Heart right ventricle (tissue), 16 donors: ENCODE data around the gene ZC3H12D. TPM values are rescaled to one million over a fixed set of nuclear protein-coding genes. Genes with fewer than 3 reads are reported as not detected.

Experiments
- ATAC-seq, 8 donors: fragments of 200-7000 bp; cut with Tn5 transposase; one replicate each; pipeline ENCODE4 v1.9.1; 2020; ENCODE audit warnings: mild to moderate bottlenecking in 8 of 8, moderate library complexity in 8 of 8, moderate number of reproducible peaks in 1 of 8
- DNase-seq, 2 donors: peaks; one replicate each; pipeline ENCODE4 v3.0.0-alpha.2; 2020
- H3K27ac ChIP-seq, 10 donors: fragments of 200-600 bp; sonication (generic) in 2 of 10; one replicate each; pipeline versions ENCODE4 v1.5.0 to v1.8.0; 2020 to 2022; ENCODE audit warnings: mild to moderate bottlenecking in 3 of 10
- H3K27me3 ChIP-seq, 7 donors: fragments of 200-600 bp; one replicate each; pipeline ENCODE4 v1.8.0; 2021 to 2022; ENCODE audit warnings: mild to moderate bottlenecking in 2 of 7
- H3K36me3 ChIP-seq, 9 donors: fragments of 200-600 bp; sonication (generic) in 1 of 9; one replicate each; pipeline versions ENCODE4 v1.5.0 to v1.8.0; 2020 to 2022; ENCODE audit warnings: mild to moderate bottlenecking in 2 of 9
- H3K4me1 ChIP-seq, 9 donors: fragments of 200-600 bp; sonication (generic) in 1 of 9; one replicate each; pipeline versions ENCODE4 v1.5.0 to v1.8.0; 2020 to 2022; ENCODE audit warnings: mild to moderate bottlenecking in 4 of 9
- H3K4me3 ChIP-seq, 10 donors: fragments of 200-600 bp; sonication (generic) in 2 of 10; one replicate each; pipeline versions ENCODE4 v1.5.0 to v1.8.0; 2020 to 2022; ENCODE audit warnings: mild to moderate bottlenecking in 7 of 10, moderate library complexity in 2 of 10
- H3K9me3 ChIP-seq, 11 donors: fragments of 200-600 bp in 10 of 11; sonication (generic) in 2 of 11; one replicate each; pipeline versions ENCODE4 v1.5.0 to v1.8.0; 2013 to 2022; ENCODE audit warnings: mild to moderate bottlenecking in 2 of 11, control low read depth in 1 of 11, moderate library complexity in 1 of 11
- WGBS, 2 donors: extraction: QIAGEN DNeasy Blood & Tissue Kit; methylation state at CpG; one replicate each; pipeline ENCODE4 v1.1.7; 2013; ENCODE audit warnings: inconsistent platforms in 1 of 2; 5-methylcytosine and 5-hydroxymethylcytosine counted together
- intact Hi-C, 10 donors: fragments of 100-400 bp; cut with DNase I; formaldehyde crosslinking; loops; one replicate each; pipeline versions ENCODE4 v1.11.1 to v1.14.2; 2022
- polyA plus RNA-seq, 2 donors: library from polyadenylated mRNA; stranded (reverse); fragments of 200-250 nt; gene quantifications; one replicate each; pipeline ENCODE4 v1.2.3, GENCODE V29; 2013
- total RNA-seq, 10 donors: library from RNA; stranded (reverse); fragmentation: NEBNext Ultra II Directional in 3 of 10; extraction: Animal tissue kit (Norgen Biotek cat#: 25700) in 3 of 10; gene quantifications; one replicate each; pipeline versions ENCODE4 v1.2.1 to v1.2.4, GENCODE V29; 2021 to 2023
- TF ChIP-seq, protein P1 (sequence below), 9 donors: fragments of 200-600 bp; sonication (generic) in 2 of 9; IDR thresholded peaks; one replicate each; pipeline versions ENCODE4 v1.5.0 to v1.8.0; 2021 to 2022; ENCODE audit warnings: antibody characterized with exemption in 9 of 9, mild to moderate bottlenecking in 5 of 9, moderate library complexity in 1 of 9
- donor health status: Arrhythmogenic right ventricular cardiomyopathy.
- donor health status: ischemic (EF 13 %, LVEDD 7.1; RV severe dilation, severe dysfunction).
- donor health status: healthy with polysubstance abuse.
- donor health status: DM: no; HTN: yes; CAD: no.
- donor health status: DM: no; HTN: no; CAD: no.
- donor health status: ischemic (EF 25% LVEDD 6.9; RV normal size, moderate dysfunction).
- donor health status: ischemic (EF 25% LVEDD 5.7; RV mildly dilated, moderate dysfunction).
- donor health status: healthy.
- donor health status: DM: yes; HTN: yes; CAD: no.
- donor health status: Ischemic cardiomyopathy.
- donor health status: ischemic (EF 35%, LVEDD 5.7; RV mildly dilated, moderate dysfunction).
- donor health status: nonischemic (EF 11% LVEDD 7.7; RV severe dilation, severe dysfunction).
- donor health status: DM: yes; HTN: yes; CAD: no.
- donor health status: PGD.
- donor health status: ischemic (EF 29% LVEDD 5.4; RV normal size, mild dysfunction).
- donor health status: nonischemic (EF 23%, LVEDD 6.1; RV moderate dilation, normal function).

ZC3H12D gene
- total and polyA plus RNA-seq, 12 donors, result 0.14 to 1.2 (median 0.31) TPM

DNA sequence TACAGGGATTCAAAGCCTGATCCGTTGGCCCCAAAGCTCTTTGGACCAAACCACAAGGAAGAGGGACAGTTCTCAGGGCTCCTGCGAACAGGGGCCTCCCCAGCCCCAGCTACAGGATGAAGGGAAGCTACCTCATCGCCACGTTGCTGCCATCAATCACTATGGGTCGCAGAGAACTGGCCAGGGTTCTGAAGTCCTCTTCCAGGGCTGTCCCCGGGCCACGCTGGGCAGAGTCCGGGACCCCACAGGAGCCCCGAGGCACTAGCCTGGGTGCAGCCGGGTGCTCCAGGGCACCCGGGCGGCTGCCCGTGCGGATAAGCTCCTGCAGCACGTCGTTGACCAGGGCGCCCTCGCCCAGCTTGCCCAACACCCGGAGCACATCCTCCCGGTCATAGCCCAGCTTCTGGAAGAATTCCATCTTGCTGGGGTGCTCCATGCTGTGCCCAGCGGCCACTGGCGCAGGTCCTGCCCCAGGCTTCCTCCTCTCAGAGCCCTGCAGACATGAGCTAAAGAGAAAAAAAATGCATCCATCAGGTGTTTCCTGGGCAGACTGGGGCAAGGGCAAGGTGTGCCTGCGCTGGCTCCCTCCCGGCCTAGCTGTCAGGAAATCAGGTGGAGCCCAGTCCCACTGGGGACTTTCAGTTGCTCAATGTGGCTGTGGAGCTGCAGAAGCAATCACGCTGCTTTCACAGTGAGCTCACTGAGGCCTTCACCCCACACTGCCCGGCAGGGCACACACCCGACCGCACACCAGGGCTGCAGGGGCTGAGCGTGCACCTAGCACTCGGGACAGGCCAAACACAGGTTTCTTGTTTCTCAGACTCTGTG, 10.5 kb downstream of the ZC3H12D start:
- Histone ChIP-seq H3K9me3 (peaks cover 0 to 2% (median 0%) of the 10 kb centered on the region in 11 donors), H3K27ac (no peak overlapping the region), H3K27me3 (peaks cover 0 to 13% (median 4%) of the 10 kb centered on the region in 7 donors), H3K36me3 (peaks cover 0 to 6% (median 0%) of the 10 kb centered on the region in 9 donors), H3K4me1 (peaks cover 0 to 16% (median 10%) of the 10 kb centered on the region in 9 donors), H3K4me3 (no peak overlapping the region)
- 86 to 93% methylated on average over 30 of the region's 30 CpGs for WGBS, 2 donors
- TF ChIP-seq, protein P1, sequence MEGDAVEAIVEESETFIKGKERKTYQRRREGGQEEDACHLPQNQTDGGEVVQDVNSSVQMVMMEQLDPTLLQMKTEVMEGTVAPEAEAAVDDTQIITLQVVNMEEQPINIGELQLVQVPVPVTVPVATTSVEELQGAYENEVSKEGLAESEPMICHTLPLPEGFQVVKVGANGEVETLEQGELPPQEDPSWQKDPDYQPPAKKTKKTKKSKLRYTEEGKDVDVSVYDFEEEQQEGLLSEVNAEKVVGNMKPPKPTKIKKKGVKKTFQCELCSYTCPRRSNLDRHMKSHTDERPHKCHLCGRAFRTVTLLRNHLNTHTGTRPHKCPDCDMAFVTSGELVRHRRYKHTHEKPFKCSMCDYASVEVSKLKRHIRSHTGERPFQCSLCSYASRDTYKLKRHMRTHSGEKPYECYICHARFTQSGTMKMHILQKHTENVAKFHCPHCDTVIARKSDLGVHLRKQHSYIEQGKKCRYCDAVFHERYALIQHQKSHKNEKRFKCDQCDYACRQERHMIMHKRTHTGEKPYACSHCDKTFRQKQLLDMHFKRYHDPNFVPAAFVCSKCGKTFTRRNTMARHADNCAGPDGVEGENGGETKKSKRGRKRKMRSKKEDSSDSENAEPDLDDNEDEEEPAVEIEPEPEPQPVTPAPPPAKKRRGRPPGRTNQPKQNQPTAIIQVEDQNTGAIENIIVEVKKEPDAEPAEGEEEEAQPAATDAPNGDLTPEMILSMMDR (IDR thresholded peaks at IDR 0.05), result no peak
- no peak for DNase-seq
- ATAC-seq, result peak in 3 of 8 donors; percentile 5 to 46 (median 23)
- intact Hi-C loops, result no loop called here

DNA sequence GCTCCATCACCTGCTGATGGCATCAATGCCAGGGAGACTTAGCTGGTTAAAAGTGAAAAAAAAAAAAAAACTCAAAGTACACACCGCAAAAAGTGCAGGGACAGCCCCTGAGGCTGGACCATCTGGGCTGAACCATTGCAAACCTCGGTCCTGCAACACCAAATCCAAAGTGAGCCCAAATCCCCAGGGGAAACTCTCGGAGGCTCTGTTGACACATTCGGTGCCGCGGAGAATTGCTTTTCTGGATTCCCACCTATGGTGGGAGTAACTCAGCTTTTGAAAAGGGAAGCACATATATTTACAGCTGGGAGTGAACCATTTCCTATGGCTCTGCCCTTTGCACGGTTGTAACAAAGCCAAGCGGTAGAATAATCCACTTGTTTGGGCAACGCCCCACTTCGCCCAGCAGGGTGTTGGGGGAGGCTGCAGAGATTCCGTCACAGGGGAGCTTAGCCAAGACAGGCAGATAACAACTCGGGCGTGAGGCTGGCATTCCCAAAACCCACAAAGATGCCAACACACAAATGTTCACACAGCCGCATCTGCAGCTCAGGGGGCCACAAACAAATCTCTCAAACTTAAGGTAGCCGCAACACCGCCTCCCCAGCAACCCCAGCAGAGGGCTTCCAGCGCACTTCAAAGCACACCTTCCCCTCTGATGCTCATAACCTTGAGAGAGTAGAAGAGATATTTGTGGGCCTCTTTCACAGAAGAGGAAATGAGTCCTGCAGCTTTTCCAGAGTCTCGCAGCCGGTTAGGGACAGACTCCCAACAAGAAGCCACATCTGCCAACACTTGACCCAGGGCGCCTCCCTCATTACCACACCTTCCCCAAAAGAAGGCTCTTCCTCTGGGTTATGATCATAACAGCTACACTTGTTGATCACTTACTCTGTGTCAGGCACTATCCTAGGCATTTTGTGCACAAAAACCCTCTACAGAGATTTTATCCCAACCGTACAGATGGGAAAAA, 11.4 kb downstream of the ZC3H12D start:
- Histone ChIP-seq H3K4me3 (peak overlapping the region in 3 of 10 donors; percentile 4 to 15 (median 8)), H3K4me1 (peaks cover 0 to 16% (median 10%) of the 10 kb centered on the region in 9 donors), H3K27ac (no peak overlapping the region), H3K9me3 (peaks cover 0 to 2% (median 0%) of the 10 kb centered on the region in 11 donors), H3K27me3 (peaks cover 0 to 15% (median 5%) of the 10 kb centered on the region in 7 donors), H3K36me3 (peaks cover 0 to 6% (median 0%) of the 10 kb centered on the region in 9 donors)
- WGBS, 2 donors, result 44 to 47% methylated on average over 21 of the region's 21 CpGs
- TF ChIP-seq, protein P1 (IDR thresholded peaks at IDR 0.05), result peak in 1 of 9 donors; percentile 24
- peak in 7 of 8 donors; percentile 45 to 84 (median 69) for ATAC-seq
- no peak for DNase-seq
- intact Hi-C loops, result no loop called here

DNA sequence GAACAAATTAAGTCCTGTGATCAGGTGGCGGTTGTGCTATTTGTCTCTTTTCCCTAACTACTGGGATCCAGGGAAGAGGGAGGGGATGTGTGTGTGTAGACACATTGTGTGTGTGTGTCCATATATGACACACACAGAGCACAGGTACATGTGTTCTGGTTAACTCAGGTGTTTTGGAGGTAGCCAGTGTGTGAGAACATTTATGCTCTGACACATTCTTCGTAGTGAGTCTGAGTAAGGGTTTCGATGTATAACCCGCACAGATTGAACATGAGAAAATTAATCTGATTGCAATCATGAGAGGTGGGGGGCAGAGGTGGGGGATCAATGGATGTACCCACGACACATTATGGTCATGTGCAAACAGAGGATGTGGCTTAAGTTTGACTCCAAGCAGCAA, 12.6 kb downstream of the ZC3H12D start:
- intact Hi-C loops, result no loop called here
- H3K9me3 ChIP-seq, result peaks cover 0 to 2% (median 0%) of the 10 kb centered on the region in 11 donors
- no peak for ATAC-seq
- peaks cover 0 to 22% (median 5%) of the 10 kb centered on the region in 7 donors for H3K27me3 ChIP-seq
- no peak overlapping the region for H3K27ac ChIP-seq
- peaks cover 0 to 16% (median 10%) of the 10 kb centered on the region in 9 donors for H3K4me1 ChIP-seq
- TF ChIP-seq, protein P1 (IDR thresholded peaks at IDR 0.05), result no peak
- H3K4me3 ChIP-seq, result no peak overlapping the region
- 95 to 96% methylated on average over 5 of the region's 5 CpGs for WGBS, 2 donors
- H3K36me3 ChIP-seq, result peaks cover 0 to 6% (median 0%) of the 10 kb centered on the region in 9 donors
- no peak for DNase-seq

DNA sequence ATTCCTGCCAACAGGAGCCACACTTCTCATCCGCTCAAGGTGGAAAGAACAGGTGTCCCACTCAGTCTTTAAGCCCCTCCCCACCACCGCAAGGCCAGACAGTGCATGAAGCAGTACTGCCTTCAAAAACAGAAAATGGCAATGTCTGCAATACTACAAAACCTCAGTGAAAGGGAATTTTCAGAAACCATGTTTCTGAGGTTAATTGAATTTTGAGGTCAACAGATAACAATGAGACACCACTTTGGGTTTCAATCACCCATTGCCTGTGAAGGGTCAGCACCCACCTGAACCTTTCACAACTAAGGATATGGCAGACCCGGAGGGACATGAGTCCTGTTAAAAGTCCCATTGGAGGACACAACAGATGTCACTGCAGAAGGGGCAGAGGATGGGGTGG, 13.0 kb downstream of the ZC3H12D start:
- intact Hi-C loops, result no loop called here
- peaks cover 0 to 6% (median 0%) of the 10 kb centered on the region in 9 donors for H3K36me3 ChIP-seq
- peaks cover 0 to 27% (median 5%) of the 10 kb centered on the region in 7 donors for H3K27me3 ChIP-seq
- TF ChIP-seq, protein P1 (IDR thresholded peaks at IDR 0.05), result no peak
- DNase-seq, result no peak
- no peak for ATAC-seq
- H3K27ac ChIP-seq, result no peak overlapping the region
- 63 to 92% methylated on average over 3 of the region's 3 CpGs for WGBS, 2 donors
- H3K9me3 ChIP-seq, result peaks cover 0 to 2% (median 0%) of the 10 kb centered on the region in 11 donors
- H3K4me3 ChIP-seq, result no peak overlapping the region
- peaks cover 0 to 16% (median 10%) of the 10 kb centered on the region in 9 donors for H3K4me1 ChIP-seq
